HG02678 (cell line): ENCODE data around the gene GDPD1.
"Not testable (repeated sequence)": the region's sequence is repeated elsewhere in the genome, so short reads cannot be mapped to it uniquely, and the experiment has no call there.

Experiments used
- ATAC-seq: cut with Tn5 transposase; IDR thresholded peaks from one replicate; pipeline ENCODE4 v1.9.1; 2021; ENCODE audit warnings: mild to moderate bottlenecking, moderate library complexity; ENCODE audit not compliant: unreplicated experiment

GDPD1 gene

DNA sequence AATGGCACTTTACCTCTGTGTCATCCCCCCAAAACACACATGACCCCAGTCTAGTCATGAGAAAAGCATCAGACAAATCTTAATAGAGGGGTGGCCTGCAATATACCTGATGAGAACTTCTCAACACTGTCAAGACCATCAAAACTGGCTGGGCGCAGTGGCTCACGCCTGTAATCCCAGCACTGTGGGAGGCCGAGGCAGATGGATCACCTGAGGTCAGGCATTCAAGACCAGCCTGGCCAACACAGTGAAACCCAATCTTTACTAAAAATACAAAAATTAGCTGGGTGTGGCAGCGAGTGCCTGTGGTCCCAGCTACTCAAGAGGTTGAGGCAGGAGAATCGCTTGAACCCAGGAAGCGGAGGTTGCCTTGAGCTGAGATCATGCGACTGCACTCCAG lies 91.2 kb downstream of the GDPD1 start:
- ATAC-seq = not testable (repeated sequence)

- ATAC-seq = no peak
Measured at GRCh38 chr17:59315866-59316265, 95.6 kb downstream of the GDPD1 start.
